ENCODE data around the gene BORCS5. TPM values are rescaled to one million over a fixed set of nuclear protein-coding genes. Genes with fewer than 3 reads are reported as not detected.
"Not testable (repeated sequence)": the region's sequence is repeated elsewhere in the genome, so short reads cannot be mapped to it uniquely, and the experiment has no call there.

Gene BORCS5
- polyA plus RNA-seq (ENCODE audit: insufficient read length): 7.2 TPM

- peak; percentile 81 for DNase-seq (ENCODE audit: low read depth)
Observed at GRCh38 chr12:12356896-12357718, at the start of gene BORCS5. BORCS5 (plus strand) TSS chr12:12357078; CDS start chr12:12357452, 374 bp downstream.

DNA sequence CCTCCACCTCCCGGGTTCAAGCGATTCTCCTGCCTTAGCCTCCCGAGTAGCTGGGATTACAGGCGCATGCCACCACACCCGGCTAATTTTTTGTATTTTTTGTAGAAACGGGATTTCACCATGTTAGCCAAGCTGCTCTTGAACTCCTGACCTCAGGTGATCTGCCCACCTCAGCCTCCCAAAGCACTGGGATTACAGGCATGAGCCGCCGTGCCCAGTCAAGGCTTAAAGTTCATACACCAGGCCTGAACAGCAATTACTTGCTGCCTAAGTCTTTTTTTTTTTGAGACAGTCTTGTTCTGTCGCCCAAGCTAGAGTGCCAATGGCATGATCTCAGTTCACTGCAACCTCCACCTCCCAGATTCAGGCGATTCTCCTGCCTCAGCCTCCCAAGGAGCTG, 46.2 kb upstream of the BORCS5 start:
- not testable (repeated sequence) for DNase-seq (ENCODE audit: low read depth)

GRCh38 chr12:12315838-12316237, 41.0 kb upstream of the BORCS5 start:
- no peak for DNase-seq (ENCODE audit: low read depth)

- DNase-seq (ENCODE audit: low read depth): no peak
Observed at GRCh38 chr12:12319451-12320183, 37.3 kb upstream of the BORCS5 start.

DNA sequence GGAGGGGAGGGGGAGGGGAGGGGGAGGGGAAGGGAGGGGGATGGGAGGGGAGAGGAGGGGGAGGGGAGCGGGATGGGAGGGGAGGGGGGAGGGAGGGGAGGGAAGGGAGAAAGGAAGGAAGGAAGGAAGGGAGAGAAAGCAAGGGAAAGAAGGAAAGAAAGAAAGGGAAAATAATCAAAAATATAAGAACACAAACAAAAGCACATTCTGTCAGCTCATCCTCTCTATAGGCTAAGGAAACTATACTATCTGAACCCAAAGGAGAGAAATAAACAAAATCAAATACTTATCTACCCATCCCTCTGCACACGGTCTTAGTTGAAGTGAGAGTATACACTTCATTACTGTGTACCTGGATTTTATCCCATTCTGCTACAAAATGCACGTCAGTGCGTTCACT, 33.8 kb upstream of the BORCS5 start:
- no peak for DNase-seq (ENCODE audit: low read depth)

- DNase-seq (ENCODE audit: low read depth): no peak
Observed at GRCh38 chr12:12323591-12323990, 33.3 kb upstream of the BORCS5 start.

GRCh38 chr12:12326262-12326661, 30.6 kb upstream of the BORCS5 start:
- no peak for DNase-seq (ENCODE audit: low read depth)

- no peak for DNase-seq (ENCODE audit: low read depth)
Observed at GRCh38 chr12:12327802-12328201, 29.1 kb upstream of the BORCS5 start.

DNA sequence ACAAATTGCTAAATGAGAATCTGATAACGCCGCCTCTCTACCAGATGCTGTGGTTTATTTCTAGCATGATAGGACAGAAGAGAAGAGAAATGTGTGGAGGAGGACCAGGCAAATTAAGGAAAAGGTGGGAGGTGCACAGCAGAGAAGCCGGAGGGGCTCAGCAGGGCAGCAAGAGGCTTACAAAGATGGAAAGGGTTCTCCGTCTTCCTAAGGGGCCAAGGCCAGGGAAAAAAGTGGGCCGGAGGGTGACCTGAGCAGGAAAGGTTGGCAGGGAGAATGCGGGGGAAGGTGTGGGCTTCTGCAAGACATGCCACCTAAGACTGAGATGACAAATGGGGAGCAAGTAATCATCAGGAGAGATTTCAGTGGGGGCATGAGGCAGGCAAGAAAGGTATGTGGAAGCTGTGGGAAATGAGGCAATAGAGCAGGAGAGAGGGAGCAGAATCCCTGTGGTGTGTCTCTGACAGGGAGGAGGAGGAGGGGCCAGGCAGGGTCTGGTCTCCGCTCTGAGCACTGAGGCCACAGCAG, 25.6 kb upstream of the BORCS5 start:
- DNase-seq (ENCODE audit: low read depth): no peak

- DNase-seq (ENCODE audit: low read depth): no peak
Observed at GRCh38 chr12:12331896-12332295, 25.0 kb upstream of the BORCS5 start.

- DNase-seq (ENCODE audit: low read depth): no peak
Observed at GRCh38 chr12:12333407-12334366, 23.2 kb upstream of the BORCS5 start.

GRCh38 chr12:12334367-12335040, 22.4 kb upstream of the BORCS5 start:
- no peak for DNase-seq (ENCODE audit: low read depth)

DNA sequence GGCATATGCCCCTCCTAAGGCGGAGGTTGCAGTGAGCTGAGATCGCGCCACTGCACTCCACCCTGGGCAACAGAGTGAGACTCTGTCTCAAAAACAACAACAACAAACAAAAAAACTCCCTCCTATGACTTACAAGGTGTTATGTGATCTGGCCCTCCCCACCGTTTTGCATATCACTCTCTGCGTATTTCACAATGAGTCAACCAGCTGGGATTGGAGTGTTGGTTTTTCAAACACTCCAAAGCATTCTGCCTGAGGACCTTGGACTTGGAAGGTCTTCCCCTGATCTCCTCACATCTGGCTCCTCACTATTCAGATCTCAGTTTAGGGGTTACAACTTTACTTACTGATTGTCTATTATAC, 20.8 kb upstream of the BORCS5 start:
- no peak for DNase-seq (ENCODE audit: low read depth)

DNA sequence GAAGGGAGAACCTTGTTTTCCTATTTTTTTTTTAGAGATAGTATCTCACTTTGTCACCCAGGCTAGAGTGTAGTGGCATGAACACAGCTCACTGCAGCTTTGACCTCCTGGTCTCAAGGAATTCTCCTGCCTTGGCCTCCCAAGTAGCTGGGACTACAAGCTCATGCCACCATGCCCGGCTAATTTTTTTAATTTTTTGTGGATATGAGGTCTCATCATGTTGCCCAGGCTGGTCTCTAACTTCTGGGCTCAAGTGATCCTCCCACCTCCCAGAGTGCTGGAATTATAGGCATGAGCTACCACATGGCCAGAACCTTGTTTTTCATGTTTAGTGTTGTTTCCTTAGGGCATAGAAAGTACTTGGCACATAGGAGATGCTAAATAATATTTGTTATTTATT, 20.4 kb upstream of the BORCS5 start:
- no peak for DNase-seq (ENCODE audit: low read depth)

DNA sequence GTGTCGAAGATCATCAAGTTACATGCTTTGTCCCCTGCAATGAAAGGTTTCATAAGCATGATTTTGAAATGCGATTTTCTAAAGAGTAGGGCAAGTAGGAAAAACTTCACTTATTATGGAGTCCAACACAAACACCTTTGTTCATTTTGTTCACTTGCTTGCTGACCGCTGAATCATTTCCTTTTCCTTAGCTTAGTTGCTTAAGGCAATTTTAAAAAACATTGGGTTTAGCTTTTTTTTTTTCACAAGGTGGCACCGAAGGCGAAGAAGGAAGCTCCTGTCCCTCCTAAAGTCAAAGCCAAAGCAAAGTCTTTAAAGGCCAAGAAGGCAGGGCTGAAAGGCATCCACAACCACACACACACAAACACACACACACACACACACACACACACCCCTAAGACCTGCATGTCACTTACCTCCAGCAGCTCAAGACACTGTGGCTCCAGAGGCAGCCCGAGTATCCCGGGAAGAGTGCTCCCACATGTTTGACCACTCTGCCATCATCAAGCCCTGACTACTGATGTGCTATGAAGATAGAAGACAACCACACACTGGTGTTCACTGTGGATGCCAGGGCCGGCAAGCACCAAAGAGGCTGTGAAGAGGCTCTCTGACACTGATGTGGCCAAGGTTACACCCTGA, 18.2 kb upstream of the BORCS5 start:
- no peak for DNase-seq (ENCODE audit: low read depth)

GRCh38 chr12:12349711-12350665, 6.9 kb upstream of the BORCS5 start, which contains the start of gene MANSC1:
MANSC1 (minus strand) TSS chr12:12350242; CDS start chr12:12343314, 6,928 bp downstream.
- no peak for DNase-seq (ENCODE audit: low read depth)

DNA sequence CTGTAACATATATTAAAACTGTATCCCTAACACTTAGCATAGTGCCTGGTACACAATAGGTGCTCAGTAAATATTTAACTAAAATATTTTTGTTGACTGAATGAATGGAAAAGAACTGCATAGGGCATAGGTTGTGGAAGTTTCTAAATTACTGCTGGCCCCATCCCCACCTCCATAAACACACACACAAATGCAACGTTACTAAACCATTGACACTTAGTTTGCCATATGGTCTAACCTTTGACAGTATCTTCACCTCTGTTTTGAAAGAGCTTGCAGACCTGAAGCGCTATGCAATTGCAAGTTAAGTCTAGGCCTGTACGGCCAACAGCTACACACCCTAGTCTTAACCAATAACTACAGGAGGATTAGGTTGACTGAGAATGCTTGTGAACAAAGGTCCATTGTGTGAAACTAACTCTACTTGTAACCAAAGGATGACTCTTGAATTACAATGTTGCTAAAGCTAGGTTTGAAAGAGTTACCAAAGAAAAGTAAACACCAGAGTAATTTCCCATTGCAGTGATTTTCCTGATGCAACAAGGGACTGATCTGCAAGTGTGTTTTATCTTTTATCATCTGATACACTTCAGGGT, 5.9 kb upstream of the BORCS5 start:
- no peak for DNase-seq (ENCODE audit: low read depth)

- not testable (repeated sequence) for DNase-seq (ENCODE audit: low read depth)
Observed at GRCh38 chr12:12351468-12352185, 5.3 kb upstream of the BORCS5 start.

All from forelimb muscle (tissue), 1 donor.